GM15510 (cell line): ENCODE data around the gene PEX5.

Experiments
- POLR2A ChIP-seq: IDR thresholded peaks from 3 replicates; pipeline ENCODE4 v1.6.1; 2011; ENCODE audit warnings: borderline replicate concordance; ENCODE audit not compliant: insufficient read length; ENCODE audit errors: extremely low read depth

The PEX5 gene

DNA sequence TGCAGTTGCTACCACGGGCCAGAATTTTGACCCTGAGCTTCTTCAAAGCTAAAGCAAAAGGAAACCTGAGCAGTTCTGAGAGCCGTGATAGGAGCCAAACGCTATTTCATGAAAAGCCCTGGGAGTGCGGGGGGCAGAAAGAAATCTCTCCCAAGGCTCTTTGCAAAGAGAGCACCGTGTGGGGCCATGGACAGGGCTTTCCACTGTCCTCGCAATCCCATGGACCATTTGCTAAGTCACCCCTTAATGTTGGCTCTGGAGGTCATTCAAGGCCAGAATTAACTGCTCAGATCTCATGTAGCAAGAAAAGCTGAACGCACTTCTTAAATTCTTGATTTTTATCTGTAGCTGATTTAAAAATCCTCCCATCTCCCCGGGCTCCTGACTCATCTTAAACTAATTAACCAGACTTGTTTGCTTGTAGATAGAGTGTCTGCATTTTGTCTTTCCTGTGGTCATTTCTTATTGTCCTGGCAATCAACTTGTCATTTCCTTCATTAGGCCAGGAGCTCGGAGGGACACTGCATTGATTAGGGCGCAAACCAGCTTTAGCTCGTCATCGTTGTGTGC is 34.5 kb upstream of the PEX5 start:
- no peak for TF ChIP-seq POLR2A

DNA sequence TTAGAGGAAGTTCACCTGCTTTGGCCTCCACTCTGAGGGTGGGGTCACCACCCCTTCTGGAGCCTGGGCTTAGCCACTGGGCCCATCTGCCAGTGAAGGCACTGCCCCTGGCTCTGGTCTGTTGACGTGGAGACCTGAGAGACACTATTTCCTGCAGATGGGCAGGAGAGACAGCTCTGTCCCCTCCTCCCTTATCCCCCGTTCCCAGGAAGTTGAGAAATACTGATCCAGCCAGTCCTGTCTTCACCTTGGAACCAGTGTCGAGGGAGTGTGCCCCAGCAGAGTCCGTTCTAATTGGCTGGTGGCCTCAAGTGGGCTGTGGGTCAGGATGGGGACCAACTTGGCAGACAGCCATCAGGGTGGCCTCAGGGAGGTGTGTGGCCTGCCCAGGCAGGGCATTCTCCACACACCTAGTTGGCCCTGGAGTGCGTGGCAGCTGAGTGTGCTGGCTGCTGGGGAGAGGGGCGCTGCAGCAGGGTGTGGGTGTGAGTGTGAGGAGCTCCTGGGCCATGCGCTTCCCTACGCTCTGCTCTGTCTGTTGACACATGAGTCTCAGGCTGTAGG is 33.9 kb upstream of the PEX5 start:
- no peak for TF ChIP-seq POLR2A

DNA sequence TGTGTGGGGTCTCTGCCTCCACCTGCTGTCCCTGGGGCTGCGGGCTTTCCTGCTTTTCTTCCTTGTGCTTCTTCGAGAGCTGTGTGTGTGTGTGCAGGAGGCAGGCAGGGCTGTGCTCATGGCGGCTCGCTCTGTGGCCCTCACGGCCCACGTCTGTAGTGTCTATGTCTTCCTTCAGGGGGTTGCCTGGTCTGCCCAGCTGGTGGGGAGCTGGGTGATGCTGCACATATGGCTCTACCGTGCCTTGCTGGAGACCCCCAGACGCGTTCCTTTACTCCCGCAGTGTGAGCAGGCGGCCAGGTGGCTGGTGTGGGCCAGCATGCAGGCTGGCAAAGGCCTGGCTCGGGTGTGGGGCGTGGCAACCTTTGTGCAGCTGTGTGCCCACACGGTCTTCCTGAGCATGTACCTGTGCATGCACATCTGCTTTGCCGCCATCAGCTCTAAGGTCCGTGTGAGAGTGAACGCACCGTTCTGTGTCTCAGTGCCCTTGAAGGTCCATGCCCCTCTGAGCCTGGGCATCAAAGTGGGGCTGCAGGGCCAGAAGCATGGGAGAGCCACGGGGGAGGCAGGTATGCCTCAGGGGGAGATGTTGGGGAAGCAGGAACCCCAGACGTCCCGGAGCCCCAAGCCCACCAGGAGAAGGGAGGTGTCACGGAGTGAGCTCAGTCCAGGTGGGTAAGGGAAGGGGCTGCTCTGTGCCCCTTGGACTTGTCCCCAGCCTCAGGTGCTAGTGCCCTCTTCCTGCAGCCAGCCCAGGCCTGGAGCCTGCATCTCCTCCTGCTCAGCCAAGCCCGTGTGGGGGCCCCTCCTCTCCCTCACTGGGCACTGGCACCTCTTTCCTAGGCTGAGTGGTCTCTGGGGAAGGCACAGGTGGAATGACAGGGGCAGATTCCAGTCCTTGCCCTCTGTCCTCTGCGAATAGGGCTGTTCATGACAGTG is 33.0 kb upstream of the PEX5 start:
- TF ChIP-seq POLR2A = no peak

GRCh38 chr12:7157391-7157790 is 32.1 kb upstream of the PEX5 start:
- TF ChIP-seq POLR2A = no peak

GRCh38 chr12:7158781-7159609 is 30.5 kb upstream of the PEX5 start:
- no peak for TF ChIP-seq POLR2A

- no peak for TF ChIP-seq POLR2A
These were observed 29.3 kb upstream of the PEX5 start for GRCh38 chr12:7160183-7160582.

GRCh38 chr12:7161327-7161726 is 28.2 kb upstream of the PEX5 start:
- no peak for TF ChIP-seq POLR2A

- TF ChIP-seq POLR2A = no peak
These were observed 27.7 kb upstream of the PEX5 start for GRCh38 chr12:7161811-7162210.

DNA sequence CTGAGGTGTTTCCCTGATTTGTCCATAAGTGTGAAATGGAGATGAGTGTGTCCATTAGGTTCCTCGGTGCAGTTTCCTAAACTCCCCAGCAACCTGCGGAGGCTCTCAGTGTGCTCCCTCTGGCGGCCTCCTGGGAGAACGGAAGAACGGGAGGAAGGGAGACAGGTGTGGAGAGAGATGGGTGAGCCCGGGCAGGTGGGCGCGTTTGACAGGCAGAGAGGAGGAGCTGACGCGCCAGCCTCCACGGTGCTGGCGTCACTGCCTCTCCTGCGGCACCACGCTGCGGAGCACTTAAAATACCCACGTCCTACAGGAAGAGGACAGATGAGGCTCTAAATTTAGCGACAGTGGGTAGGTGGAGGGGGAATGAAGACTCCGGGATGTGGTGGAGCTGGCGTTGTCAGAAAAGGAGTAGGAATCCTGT is 26.8 kb upstream of the PEX5 start:
- TF ChIP-seq POLR2A = no peak

DNA sequence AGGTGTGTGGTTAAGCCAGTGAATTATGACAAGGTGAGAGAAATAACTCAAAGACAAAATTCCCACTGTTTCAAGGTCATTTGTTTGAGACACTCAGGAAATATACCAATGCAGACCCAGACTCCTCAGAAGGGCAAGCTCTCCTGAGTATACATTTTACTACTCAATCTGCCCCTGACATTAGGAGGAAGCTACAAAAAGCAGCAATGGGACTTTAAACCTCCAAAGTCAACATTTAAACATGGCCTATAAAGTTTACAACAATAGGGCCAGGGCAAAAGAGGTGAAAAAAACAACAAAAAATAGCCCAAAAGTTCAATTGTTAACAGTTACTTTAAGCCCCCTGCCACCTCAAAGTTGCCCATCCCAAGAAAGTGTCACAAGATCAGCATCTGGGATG is 19.5 kb upstream of the PEX5 start:
- no peak for TF ChIP-seq POLR2A

- no peak for TF ChIP-seq POLR2A
These were observed 17.6 kb upstream of the PEX5 start for GRCh38 chr12:7171854-7172253.

DNA sequence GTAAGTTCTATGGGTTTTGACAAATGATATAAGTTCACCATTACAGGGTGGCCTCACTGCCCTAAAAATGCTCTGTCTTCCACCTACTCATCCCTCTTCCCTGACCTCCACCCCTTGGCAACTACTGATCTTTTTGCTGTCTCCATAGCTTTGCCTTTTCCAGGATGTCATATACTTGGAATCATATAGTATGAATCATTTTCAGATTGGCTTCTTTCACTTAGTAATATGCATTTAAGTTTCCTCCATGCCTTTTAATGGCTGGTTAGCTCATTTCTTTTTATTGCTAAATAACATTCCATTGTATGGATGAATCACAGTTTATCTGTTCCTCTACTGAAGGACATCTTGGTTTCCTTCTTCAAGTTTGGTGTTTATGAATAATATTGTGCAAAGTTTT is 14.0 kb upstream of the PEX5 start:
- no peak for TF ChIP-seq POLR2A

- TF ChIP-seq POLR2A = no peak
These were observed 12.9 kb upstream of the PEX5 start for GRCh38 chr12:7176595-7176994.

- no peak for TF ChIP-seq POLR2A
These were observed 11.0 kb upstream of the PEX5 start for GRCh38 chr12:7178481-7178880.

- no peak for TF ChIP-seq POLR2A
These were observed 8.8 kb upstream of the PEX5 start for GRCh38 chr12:7180685-7181084.

GRCh38 chr12:7188562-7189397 is 706 bp upstream of the PEX5 start:
- no peak for TF ChIP-seq POLR2A
